Stomach (tissue), 4 donors: ENCODE data around the gene PLXND1.

Experiments
- POLR2A ChIP-seq, 4 donors: fragments of 450-650 bp; IDR thresholded peaks; one replicate each; pipeline ENCODE4 v1.6.1; 2016; ENCODE audit warnings: antibody characterized with exemption in 4 of 4, control low read depth in 2 of 4, mild to moderate bottlenecking in 1 of 4, moderate library complexity in 1 of 4
- TF ChIP-seq, protein P1 (sequence below), 7 experiments: fragments of 450-650 bp in 4 of 7; fragments of 200-600 bp in 3 of 7; sonication (generic) in 3 of 7; IDR thresholded peaks; one replicate each; pipeline ENCODE4 v1.5.1; 2016 to 2019; ENCODE audit warnings: antibody characterized with exemption in 7 of 7, control low read depth in 2 of 7, mild to moderate bottlenecking in 1 of 7

DNA sequence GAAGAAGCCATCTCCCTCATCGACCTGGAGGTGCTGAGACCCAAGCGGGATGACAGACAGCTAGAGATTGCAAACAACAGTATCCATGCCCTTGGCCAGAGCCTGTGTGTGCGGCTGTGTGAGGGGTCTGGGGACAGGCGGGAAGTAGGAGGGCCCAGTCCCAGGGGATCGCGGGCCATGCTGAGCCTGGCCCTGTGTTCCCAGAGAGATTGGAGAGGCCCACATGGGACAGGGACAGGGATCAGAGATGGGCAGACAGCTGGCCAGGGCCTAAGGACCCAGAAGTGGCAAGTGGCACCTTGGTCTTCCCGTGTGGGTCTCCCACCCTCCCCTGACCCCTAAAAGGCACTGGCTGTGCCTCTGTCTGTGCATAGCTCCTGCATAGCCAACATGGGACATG, 89.0 kb downstream of the PLXND1 start:
- TF ChIP-seq POLR2A (IDR thresholded peaks at IDR 0.05) = no peak
- TF ChIP-seq, protein P1, sequence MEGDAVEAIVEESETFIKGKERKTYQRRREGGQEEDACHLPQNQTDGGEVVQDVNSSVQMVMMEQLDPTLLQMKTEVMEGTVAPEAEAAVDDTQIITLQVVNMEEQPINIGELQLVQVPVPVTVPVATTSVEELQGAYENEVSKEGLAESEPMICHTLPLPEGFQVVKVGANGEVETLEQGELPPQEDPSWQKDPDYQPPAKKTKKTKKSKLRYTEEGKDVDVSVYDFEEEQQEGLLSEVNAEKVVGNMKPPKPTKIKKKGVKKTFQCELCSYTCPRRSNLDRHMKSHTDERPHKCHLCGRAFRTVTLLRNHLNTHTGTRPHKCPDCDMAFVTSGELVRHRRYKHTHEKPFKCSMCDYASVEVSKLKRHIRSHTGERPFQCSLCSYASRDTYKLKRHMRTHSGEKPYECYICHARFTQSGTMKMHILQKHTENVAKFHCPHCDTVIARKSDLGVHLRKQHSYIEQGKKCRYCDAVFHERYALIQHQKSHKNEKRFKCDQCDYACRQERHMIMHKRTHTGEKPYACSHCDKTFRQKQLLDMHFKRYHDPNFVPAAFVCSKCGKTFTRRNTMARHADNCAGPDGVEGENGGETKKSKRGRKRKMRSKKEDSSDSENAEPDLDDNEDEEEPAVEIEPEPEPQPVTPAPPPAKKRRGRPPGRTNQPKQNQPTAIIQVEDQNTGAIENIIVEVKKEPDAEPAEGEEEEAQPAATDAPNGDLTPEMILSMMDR (IDR thresholded peaks at IDR 0.05) = no peak
